ENCODE data around the gene EXOSC9.
"Not testable (repeated sequence)": the region's sequence is repeated elsewhere in the genome, so short reads cannot be mapped to it uniquely, and the experiment has no call there.

EXOSC9 gene, protein sequence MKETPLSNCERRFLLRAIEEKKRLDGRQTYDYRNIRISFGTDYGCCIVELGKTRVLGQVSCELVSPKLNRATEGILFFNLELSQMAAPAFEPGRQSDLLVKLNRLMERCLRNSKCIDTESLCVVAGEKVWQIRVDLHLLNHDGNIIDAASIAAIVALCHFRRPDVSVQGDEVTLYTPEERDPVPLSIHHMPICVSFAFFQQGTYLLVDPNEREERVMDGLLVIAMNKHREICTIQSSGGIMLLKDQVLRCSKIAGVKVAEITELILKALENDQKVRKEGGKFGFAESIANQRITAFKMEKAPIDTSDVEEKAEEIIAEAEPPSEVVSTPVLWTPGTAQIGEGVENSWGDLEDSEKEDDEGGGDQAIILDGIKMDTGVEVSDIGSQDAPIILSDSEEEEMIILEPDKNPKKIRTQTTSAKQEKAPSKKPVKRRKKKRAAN

GRCh38 chr4:121800961-121801714 is at the start of gene EXOSC9:
Gene EXOSC9, plus strand, starts transcription at chr4:121801323. Its CDS starts 102 bp downstream, at chr4:121801425.
- DNase-seq = peak; percentile 85 to 95 (median 91)

DNA sequence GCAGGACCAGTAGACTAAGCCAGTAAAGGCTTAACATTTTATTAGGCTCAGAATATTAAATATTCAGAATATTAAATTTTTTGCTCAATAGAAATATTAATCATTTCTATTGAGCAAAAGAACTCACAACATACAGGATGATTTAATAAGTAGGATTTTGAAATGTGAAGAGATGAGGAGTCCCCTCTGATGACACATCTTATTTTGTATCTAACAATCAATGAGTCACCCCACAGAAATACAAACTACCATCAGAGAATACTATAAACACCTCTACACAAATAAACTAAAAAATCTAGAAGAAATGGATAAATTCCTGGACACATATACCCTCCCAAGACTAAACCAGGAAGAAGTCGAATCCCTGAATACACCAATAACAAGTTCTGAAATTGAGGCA is 49.0 kb upstream of the EXOSC9 start:
- DNase-seq = not testable (repeated sequence)

DNA sequence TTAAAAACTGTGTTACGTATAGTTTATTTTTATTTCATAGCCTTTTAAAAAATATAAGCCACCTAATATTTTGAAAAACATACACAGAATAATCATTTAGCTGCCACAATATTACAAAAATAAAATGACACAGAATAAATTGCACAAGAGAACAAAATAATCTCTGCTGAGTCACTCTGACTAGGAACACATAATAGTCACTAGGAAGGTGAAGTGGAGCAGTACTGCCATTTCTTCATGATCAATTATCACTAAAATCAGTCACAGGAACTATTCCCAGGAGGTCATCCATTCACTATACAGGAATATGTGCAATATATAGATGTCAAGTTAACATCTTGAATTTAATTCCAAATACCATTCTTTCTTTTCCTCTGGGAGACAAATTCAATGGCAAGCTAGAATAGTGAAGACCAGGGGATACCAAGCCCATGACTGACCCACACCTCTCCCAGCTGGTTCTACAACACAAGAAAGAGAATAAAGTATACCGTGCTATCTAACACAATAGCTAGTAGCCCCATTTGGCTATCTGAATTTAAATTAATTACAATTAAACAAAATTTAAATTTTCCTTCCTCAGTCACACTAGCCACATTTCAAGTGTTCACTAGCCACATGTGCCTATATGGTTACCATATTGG is 42.1 kb upstream of the EXOSC9 start:
- DNase-seq = no peak

GRCh38 chr4:121760205-121760604 is 40.9 kb upstream of the EXOSC9 start:
- no peak for DNase-seq

- no peak for DNase-seq
These were observed 36.8 kb upstream of the EXOSC9 start for GRCh38 chr4:121764303-121764701.

- no peak for DNase-seq
These were observed 36.3 kb upstream of the EXOSC9 start, which contains the start of gene SMIM43 for GRCh38 chr4:121764702-121765367. Gene SMIM43, minus strand, starts transcription at chr4:121765164. Its CDS starts 59 bp downstream, at chr4:121765105.

GRCh38 chr4:121765368-121765705 is 35.8 kb upstream of the EXOSC9 start:
- DNase-seq = no peak

GRCh38 chr4:121765971-121766538 is 35.1 kb upstream of the EXOSC9 start:
- no peak for DNase-seq

GRCh38 chr4:121767166-121767565 is 34.0 kb upstream of the EXOSC9 start:
- no peak for DNase-seq

DNA sequence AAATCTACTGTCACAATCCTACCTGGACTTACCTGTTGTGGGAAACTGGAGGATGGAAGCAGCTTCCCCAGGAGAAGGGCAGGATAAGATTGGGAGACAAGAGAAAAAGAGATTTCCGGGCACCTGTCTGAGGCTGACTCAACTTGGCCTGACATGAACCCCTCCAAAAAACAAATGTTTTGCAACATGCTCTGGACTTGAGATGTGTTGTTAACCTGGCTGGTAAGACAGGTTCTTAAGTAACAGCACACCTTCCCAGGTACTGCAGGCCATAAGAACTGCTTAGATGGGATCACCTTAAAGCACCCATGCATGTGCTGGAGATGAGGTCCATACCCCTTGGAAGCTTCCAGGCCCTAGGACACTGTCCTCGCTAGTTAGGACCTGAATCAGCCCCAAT is 31.8 kb upstream of the EXOSC9 start:
- DNase-seq = no peak

- DNase-seq = no peak
These were observed 29.3 kb upstream of the EXOSC9 start for GRCh38 chr4:121771869-121772268.

- no peak for DNase-seq
These were observed 27.2 kb upstream of the EXOSC9 start for GRCh38 chr4:121773883-121774282.

DNA sequence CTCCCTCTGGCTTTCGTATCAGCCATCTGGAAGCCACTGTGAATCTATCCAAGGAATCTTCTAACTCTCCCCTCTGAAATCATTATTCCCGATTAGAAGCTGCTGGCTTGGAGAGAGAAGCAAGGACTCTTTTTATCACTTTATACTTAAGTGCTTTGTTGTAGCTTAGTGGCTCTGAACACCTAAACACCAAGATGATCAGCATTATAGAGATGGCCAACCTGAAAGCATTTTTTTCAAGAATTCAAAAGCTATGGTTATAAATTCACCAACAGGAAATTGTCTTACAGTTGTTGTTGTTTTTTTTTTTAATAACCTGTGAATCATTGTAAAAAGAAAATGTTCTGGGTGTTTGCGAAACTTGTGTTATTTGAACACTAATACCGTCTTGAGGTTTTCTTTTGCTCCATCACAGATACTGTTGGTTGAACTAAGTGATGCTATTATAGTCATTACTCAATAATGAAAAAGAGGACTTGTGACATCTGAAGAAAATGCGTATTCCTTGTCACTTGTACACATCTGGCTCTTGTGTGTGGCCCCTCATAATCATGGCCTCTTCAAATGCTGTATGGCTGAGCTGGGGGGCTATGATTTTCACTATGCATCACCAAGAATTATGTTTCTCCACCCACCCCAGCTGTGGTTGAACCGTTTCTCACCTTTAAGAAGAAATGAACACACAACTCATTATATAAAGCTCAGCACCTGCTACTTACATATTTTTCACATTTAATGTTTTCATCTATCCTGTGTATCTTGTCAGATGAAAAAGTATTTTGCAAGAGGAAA is 24.3 kb upstream of the EXOSC9 start:
- no peak for DNase-seq

DNA sequence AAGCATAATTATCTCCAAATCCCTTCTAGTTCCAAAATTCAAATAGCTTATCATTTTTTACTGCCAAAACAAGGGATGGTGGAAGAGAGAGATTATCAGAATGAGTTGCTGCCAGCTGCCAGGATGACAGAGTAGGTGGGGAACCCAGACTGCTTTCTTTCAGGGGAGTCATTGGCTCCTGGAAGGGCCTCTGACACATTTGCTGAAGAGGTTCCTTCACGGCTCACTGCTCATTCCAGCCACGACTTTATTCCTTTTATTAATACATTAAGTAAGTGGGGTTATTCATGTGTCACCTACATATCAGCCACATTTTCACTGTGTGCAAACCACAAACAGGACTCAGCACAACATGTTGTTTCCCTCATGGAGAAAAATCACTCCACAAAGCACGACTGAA is 23.5 kb upstream of the EXOSC9 start:
- DNase-seq = no peak

- DNase-seq = no peak
These were observed 22.0 kb upstream of the EXOSC9 start for GRCh38 chr4:121778991-121779628.

- DNase-seq = no peak
These were observed 17.9 kb upstream of the EXOSC9 start for GRCh38 chr4:121783210-121783609.

DNA sequence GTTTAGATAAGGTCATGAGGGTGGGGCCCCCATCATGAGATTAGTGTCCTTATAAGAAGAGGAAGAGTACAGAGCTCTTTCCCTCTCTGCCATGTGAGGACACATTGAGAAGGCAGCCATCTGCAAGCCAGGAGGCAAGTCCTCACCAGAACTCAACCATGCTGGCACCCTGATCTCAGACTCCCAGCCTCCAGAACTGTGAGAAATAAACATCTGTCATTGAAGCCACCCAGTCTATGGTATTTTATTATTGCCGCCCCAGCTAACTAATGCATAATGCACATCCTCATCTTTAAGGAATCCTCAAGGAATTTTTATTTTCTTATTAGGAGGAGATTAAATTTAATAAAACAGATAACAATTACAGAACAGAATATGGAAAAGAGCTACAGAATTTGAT is 16.7 kb upstream of the EXOSC9 start:
- no peak for DNase-seq

- DNase-seq = no peak
These were observed 16.1 kb upstream of the EXOSC9 start for GRCh38 chr4:121784975-121785374.

DNA sequence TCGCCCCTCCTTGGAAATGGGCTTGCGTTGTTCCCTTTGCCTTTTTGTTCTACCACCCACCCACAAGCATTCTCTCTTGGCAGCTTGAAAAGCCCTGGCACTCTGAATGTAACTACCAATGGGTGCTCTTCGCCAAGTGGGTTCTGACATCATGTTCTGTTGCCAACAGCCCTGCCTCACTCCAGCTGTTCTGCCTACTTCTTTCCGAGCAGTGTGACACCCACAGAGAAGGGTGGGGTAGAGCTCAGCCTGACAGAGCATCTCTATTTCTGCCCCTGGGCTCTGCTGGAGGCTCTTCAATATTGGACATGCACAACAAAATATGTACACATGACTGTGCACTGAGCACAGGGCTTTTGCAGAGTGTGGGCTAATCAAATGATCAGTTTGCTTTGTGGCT is 15.6 kb upstream of the EXOSC9 start:
- no peak for DNase-seq

DNA sequence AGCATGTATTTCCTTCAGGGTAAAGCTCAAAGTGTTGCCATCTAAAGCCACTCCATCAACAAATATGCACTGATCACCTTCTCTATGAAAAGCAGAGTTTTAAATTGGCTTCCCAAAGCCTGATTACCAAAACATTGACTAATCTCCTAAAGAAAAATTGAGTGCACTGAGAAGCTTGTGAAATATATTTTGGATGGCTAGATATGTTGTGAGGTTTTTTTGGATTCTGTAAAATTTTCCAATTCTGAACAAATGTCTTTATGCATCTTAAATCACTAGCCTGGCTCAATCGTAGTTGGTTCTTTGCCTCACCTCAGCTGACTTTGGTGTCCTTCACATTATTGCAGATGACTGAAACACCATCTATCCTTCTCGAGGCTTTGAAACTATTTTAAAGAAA is 14.9 kb upstream of the EXOSC9 start:
- no peak for DNase-seq

DNA sequence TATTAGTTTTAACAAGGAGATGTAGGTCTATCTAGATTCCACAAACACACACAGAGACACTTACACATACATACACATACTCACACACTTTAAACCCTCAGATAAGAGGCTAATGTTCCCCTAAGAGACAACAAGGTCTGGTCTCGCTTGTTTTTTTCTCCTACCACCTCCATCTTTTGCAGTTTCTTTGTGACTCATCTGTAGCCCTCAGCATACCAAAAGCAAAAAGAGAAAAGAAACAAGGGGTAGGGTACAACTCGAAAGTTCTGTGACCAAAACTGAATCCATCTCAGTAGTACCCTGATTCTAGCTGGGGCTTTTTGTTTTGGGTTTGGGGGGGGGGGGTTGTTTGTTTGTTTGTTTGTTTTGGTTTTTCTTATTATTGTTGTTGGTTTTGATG is 12.2 kb upstream of the EXOSC9 start:
- DNase-seq = no peak

Measured in stimulated activated naive CD4-positive, alpha-beta T cell (primary cell).